Measurements from ENCODE around the gene GDAP2. TPM values are rescaled to one million over a fixed set of nuclear protein-coding genes. Genes with fewer than 3 reads are reported as not detected.

GDAP2 gene
- total RNA-seq, 1 experiment from 2014 or later: 24.4 TPM

DNA sequence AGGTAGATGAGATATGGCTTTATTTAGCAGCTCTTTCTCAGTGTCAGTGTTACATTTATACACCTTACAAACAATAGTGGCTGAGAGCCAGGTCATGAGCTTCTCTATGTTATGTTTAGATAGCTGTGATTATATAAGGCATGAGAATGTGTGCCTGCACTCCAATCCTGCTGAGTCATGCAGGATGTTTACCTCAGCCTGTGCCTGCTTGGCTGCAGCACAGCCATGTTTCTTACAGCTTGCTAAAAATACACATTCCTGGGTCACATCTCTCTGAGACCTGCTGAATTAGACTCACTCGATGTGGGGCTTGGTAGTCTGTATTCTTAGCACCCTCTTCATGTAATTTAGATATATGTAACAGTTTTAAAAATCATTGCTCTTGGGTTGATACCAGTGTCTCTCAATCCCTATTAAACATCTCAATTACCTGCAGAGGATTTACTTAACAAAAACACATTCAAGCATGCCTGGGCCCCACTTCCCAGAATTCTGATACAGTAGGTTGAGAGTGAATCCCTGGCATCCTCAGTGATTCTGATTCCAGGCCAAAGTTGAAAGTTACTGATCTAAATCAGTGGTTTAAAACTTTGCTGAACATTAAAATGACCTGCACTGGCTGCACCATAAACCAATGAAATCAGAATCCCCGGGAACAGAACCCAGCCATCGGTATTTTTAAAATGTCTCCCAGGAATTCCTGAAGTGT, 107.5 kb downstream of the GDAP2 start:
- peaks cover 11 to 12% of the 10 kb centered on the region in 2 experiments; a peak in 3 of 5 replicates for H3K9me3 Mint-ChIP-seq
- WGBS (ENCODE audit: extremely low coverage, insufficient read length, low lambda C conversion rate): no CpG with 5 or more reads among the region's 3 CpGs
- no peak overlapping the region for H2BK15ac ChIP-seq (ENCODE audit: low read depth, low read length)
- no peaks in the 10 kb centered on the region for H3K79me1 ChIP-seq (ENCODE audit: insufficient read depth, low read depth, low read length, poor library complexity, severe bottlenecking)
- H3K56ac ChIP-seq (ENCODE audit: insufficient read length, low read depth, low read length): no peak overlapping the region
- no peaks in the 10 kb centered on the region for H3K4me1 ChIP-seq (ENCODE audit: insufficient read depth, low read length)
- H2BK120ac ChIP-seq (ENCODE audit: low read depth, low read length, poor library complexity, severe bottlenecking): no peak overlapping the region
- H3K9me3 ChIP-seq (ENCODE audit: control insufficient read depth, low read depth, low read length): no peaks in the 10 kb centered on the region
- no peak overlapping the region for H2AFZ ChIP-seq (ENCODE audit: low read length)
- H3K27ac Mint-ChIP-seq: no peak overlapping the region
- H3T11ph ChIP-seq (ENCODE audit: low read length): no peak overlapping the region
- H4K8ac ChIP-seq (replicated peaks; ENCODE audit: insufficient read length, low read depth, low read length): no peak overlapping the region
- H3K4me1 Mint-ChIP-seq: peaks cover 0 to 3% of the 10 kb centered on the region in 2 experiments; a peak in 1 of 4 replicates
- no peak overlapping the region for H2AK5ac ChIP-seq (ENCODE audit: insufficient read length, low read length)
- no peak overlapping the region for H2BK20ac ChIP-seq (ENCODE audit: low read depth, low read length, poor library complexity, severe bottlenecking)
- H3K27me3 ChIP-seq (ENCODE audit: insufficient read depth, low read length): no peaks in the 10 kb centered on the region
- no peak overlapping the region for H3K27ac ChIP-seq (ENCODE audit: insufficient read length, low read depth, low read length)
- H3K23ac ChIP-seq (ENCODE audit: insufficient read length, low read depth, low read length): no peak overlapping the region
- no peak overlapping the region for H3K4me2 ChIP-seq (ENCODE audit: insufficient read depth, insufficient read length, low read length)
- H3K36me3 Mint-ChIP-seq (ENCODE audit: insufficient read depth in 1 of 3, low read depth in 3 of 3): peaks cover 0 to 4% (median 3%) of the 10 kb centered on the region in 3 experiments; a peak in 3 of 7 replicates
- H4K20me1 ChIP-seq (ENCODE audit: control insufficient read depth, insufficient read depth, insufficient read length): peaks cover 2% of the 10 kb centered on the region
- TF ChIP-seq, protein P1, sequence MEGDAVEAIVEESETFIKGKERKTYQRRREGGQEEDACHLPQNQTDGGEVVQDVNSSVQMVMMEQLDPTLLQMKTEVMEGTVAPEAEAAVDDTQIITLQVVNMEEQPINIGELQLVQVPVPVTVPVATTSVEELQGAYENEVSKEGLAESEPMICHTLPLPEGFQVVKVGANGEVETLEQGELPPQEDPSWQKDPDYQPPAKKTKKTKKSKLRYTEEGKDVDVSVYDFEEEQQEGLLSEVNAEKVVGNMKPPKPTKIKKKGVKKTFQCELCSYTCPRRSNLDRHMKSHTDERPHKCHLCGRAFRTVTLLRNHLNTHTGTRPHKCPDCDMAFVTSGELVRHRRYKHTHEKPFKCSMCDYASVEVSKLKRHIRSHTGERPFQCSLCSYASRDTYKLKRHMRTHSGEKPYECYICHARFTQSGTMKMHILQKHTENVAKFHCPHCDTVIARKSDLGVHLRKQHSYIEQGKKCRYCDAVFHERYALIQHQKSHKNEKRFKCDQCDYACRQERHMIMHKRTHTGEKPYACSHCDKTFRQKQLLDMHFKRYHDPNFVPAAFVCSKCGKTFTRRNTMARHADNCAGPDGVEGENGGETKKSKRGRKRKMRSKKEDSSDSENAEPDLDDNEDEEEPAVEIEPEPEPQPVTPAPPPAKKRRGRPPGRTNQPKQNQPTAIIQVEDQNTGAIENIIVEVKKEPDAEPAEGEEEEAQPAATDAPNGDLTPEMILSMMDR (conservative IDR thresholded peaks at IDR 0.05): no peak
- H3K4me3 Mint-ChIP-seq: no peak overlapping the region
- H3K27me3 Mint-ChIP-seq (ENCODE audit: low read depth): no peaks in the 10 kb centered on the region; the same call in 1 of the 2 replicates
- H3K9ac ChIP-seq (ENCODE audit: extremely low read depth, insufficient read length, low read length): no peak overlapping the region
- H3K18ac ChIP-seq (ENCODE audit: insufficient read length, low read depth, low read length): no peak overlapping the region
- no peak overlapping the region for H4K91ac ChIP-seq (ENCODE audit: insufficient read length, low read depth, low read length)
- no peak overlapping the region for H3K4ac ChIP-seq (ENCODE audit: low read depth, low read length)
- H3K23me2 ChIP-seq (ENCODE audit: insufficient read length, low read depth, low read length, poor library complexity, severe bottlenecking): no peaks in the 10 kb centered on the region
- H4K5ac ChIP-seq (ENCODE audit: insufficient read length, low read depth, low read length): no peak overlapping the region
- H2BK5ac ChIP-seq (ENCODE audit: insufficient read length, low read length): no peak overlapping the region
- no peak overlapping the region for H2BK12ac ChIP-seq (ENCODE audit: insufficient read length, low read depth, low read length)
- H3K14ac ChIP-seq (ENCODE audit: insufficient read depth, low read length): no peak overlapping the region
- no peaks in the 10 kb centered on the region for H3K79me2 ChIP-seq (ENCODE audit: insufficient read depth, low read length)
- no peak for DNase-seq

Data from H9 (cell line).